Measurements from ENCODE around the gene GIMAP2.
A peak's percentile ranks its signal among the peaks of the same experiment; 100 is the strongest.
"Not testable (repeated sequence)": the region's sequence is repeated elsewhere in the genome, so short reads cannot be mapped to it uniquely, and the experiment has no call there.

GIMAP2 gene

GRCh38 chr7:150678601-150679000 lies 6.9 kb upstream of the GIMAP2 start:
- DNase-seq, result peak; percentile 61 to 67

- DNase-seq, result not testable (repeated sequence)
Measured at GRCh38 chr7:150680364-150680763, 5.1 kb upstream of the GIMAP2 start.

- DNase-seq, result peak; percentile 23 to 46
Measured at GRCh38 chr7:150686030-150686631, 625 bp downstream of the GIMAP2 start.

- DNase-seq, result no peak
Measured at GRCh38 chr7:150688630-150689029, 3.1 kb downstream of the GIMAP2 start.

- no peak for DNase-seq
Measured at GRCh38 chr7:150695654-150696053, 10.1 kb downstream of the GIMAP2 start.

- DNase-seq, result no peak
Measured at GRCh38 chr7:150703209-150703608, 17.7 kb downstream of the GIMAP2 start.

GRCh38 chr7:150715293-150715692 lies 29.8 kb downstream of the GIMAP2 start:
- no peak for DNase-seq

- no peak for DNase-seq
Measured at GRCh38 chr7:150715738-150716137, 30.2 kb downstream of the GIMAP2 start.

GRCh38 chr7:150716368-150716767 lies 30.9 kb downstream of the GIMAP2 start, which contains the start of gene GIMAP1:
GIMAP1 (plus strand) TSS chr7:150716613; CDS start chr7:150719048, 2,435 bp downstream.
- DNase-seq, result peak in 1 of 2 experiments; percentile 73

- DNase-seq, result no peak
Measured at GRCh38 chr7:150716939-150717338, 31.4 kb downstream of the GIMAP2 start.

GRCh38 chr7:150717814-150718420 lies 32.4 kb downstream of the GIMAP2 start:
- no peak for DNase-seq

GRCh38 chr7:150719436-150719835 lies 33.9 kb downstream of the GIMAP2 start:
- DNase-seq, result no peak

GRCh38 chr7:150719960-150720891 lies 34.7 kb downstream of the GIMAP2 start:
- DNase-seq, result no peak

- DNase-seq, result no peak
Measured at GRCh38 chr7:150721970-150722373, 36.5 kb downstream of the GIMAP2 start.

- DNase-seq, result no peak
Measured at GRCh38 chr7:150722431-150722931, 37.0 kb downstream of the GIMAP2 start.

- no peak for DNase-seq
Measured at GRCh38 chr7:150723467-150723866, 38.0 kb downstream of the GIMAP2 start.

GRCh38 chr7:150727381-150727780 lies 41.9 kb downstream of the GIMAP2 start:
- DNase-seq, result no peak

- no peak for DNase-seq
Measured at GRCh38 chr7:150728011-150728410, 42.5 kb downstream of the GIMAP2 start.

- DNase-seq, result no peak
Measured at GRCh38 chr7:150728609-150729008, 43.1 kb downstream of the GIMAP2 start.

- no peak for DNase-seq
Measured at GRCh38 chr7:150731916-150732315, 46.4 kb downstream of the GIMAP2 start.

- no peak for DNase-seq
Measured at GRCh38 chr7:150732786-150733481, 47.4 kb downstream of the GIMAP2 start.

- no peak for DNase-seq
Measured at GRCh38 chr7:150733482-150734095, 48.1 kb downstream of the GIMAP2 start.

Measured in activated CD4-positive, alpha-beta T cell treated with anti-CD3 and anti-CD28 coated beads, Interleukin-2, amount 50 U/mL, for 48 hours (primary cell).